NCI-H2081 (cell line): ENCODE data around the gene CTAGE6.
"Not testable (repeated sequence)": the region's sequence is repeated elsewhere in the genome, so short reads cannot be mapped to it uniquely, and the experiment has no call there.

Experiments used
- DNase-seq, 2 experiments: peaks; one replicate each; lab custom pipeline; 2025; lab: John Stamatoyannopoulos, UW

The CTAGE6 gene

GRCh38 chr7:143715543-143716193 is 41.8 kb downstream of the CTAGE6 start:
- DNase-seq = not testable (repeated sequence)

- DNase-seq = not testable (repeated sequence)
Measured at GRCh38 chr7:143714581-143715454, 42.7 kb downstream of the CTAGE6 start.

GRCh38 chr7:143712381-143712780 is 45.1 kb downstream of the CTAGE6 start:
- not testable (repeated sequence) for DNase-seq

GRCh38 chr7:143711727-143712324 is 45.7 kb downstream of the CTAGE6 start:
- DNase-seq = not testable (repeated sequence)

GRCh38 chr7:143709895-143710294 is 47.6 kb downstream of the CTAGE6 start:
- not testable (repeated sequence) for DNase-seq
